ENCODE data around the gene GALNTL6.

The GALNTL6 gene

GRCh38 chr4:172692701-172693100 lies 879.5 kb downstream of the GALNTL6 start:
- Mint-ChIP-seq H3K9me3 (peaks cover 20% of the 10 kb centered on the region), H3K27ac (no peak overlapping the region), H3K4me1 (no peaks in the 10 kb centered on the region), H3K36me3 (ENCODE audit: low read depth) (no peaks in the 10 kb centered on the region), H3K4me3 (no peak overlapping the region), H3K27me3 (ENCODE audit: low read depth, poor library complexity) (no peaks in the 10 kb centered on the region)
- DNase-seq: no peak
- no peak for TF ChIP-seq CTCF (IDR thresholded peaks at IDR 0.05)

DNA sequence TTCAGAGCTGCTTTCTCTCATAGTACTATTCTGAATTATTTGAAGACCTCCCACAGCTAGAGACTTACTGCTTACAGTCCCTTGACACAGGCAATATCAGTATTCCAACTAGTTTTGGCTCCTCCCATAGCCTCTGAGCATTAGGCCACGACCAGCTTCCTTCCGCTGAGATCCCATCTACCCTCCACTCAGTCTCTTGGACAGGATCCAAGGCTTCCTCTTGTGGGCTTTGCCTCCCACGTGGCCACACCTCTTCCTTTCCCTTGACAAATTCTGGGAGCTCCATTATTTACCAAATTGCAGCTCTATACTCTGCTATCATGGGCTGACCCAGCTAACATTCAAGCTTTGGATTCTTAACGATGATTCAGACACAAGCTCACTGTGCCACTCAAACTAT lies 885.1 kb downstream of the GALNTL6 start:
- no peaks in the 10 kb centered on the region for H3K36me3 Mint-ChIP-seq (ENCODE audit: low read depth)
- peaks cover 3% of the 10 kb centered on the region for H3K9me3 Mint-ChIP-seq
- TF ChIP-seq CTCF (IDR thresholded peaks at IDR 0.05): no peak
- H3K4me3 Mint-ChIP-seq: no peak overlapping the region
- no peak for DNase-seq
- H3K27ac Mint-ChIP-seq: no peak overlapping the region
- H3K4me1 Mint-ChIP-seq: no peaks in the 10 kb centered on the region
- no peaks in the 10 kb centered on the region for H3K27me3 Mint-ChIP-seq (ENCODE audit: low read depth, poor library complexity)

DNA sequence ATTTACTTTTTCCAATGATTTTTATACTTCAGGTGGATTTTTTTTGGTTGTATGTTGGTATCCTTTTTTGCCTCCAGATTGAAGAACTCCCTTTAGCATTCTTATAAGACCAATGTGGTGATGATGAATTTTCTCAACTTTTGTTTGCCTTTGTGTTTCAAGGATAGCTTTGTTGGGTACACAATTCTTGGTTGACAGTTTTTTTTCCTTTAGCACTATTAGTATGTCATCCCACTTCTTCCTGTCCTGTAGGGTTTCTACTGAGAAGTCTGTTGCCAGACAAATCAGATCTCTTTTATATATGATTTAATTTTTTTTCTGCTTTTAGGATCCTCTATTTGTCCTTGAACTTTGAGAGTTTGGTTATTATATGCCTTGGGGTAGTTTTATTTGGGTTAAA lies 892.4 kb downstream of the GALNTL6 start:
- no peak for TF ChIP-seq CTCF (IDR thresholded peaks at IDR 0.05)
- Mint-ChIP-seq H3K4me3 (no peak overlapping the region), H3K27ac (no peak overlapping the region), H3K4me1 (peaks cover 9% of the 10 kb centered on the region), H3K27me3 (ENCODE audit: low read depth, poor library complexity) (peaks cover 4% of the 10 kb centered on the region), H3K9me3 (peaks cover 41% of the 10 kb centered on the region), H3K36me3 (ENCODE audit: low read depth) (peaks cover 19% of the 10 kb centered on the region)
- no peak for DNase-seq

GRCh38 chr4:172706000-172706399 lies 892.8 kb downstream of the GALNTL6 start:
- no peak overlapping the region for H3K4me3 Mint-ChIP-seq
- peaks cover 41% of the 10 kb centered on the region for H3K9me3 Mint-ChIP-seq
- peaks cover 19% of the 10 kb centered on the region for H3K36me3 Mint-ChIP-seq (ENCODE audit: low read depth)
- H3K27me3 Mint-ChIP-seq (ENCODE audit: low read depth, poor library complexity): peaks cover 4% of the 10 kb centered on the region
- H3K4me1 Mint-ChIP-seq: peaks cover 9% of the 10 kb centered on the region
- no peak for TF ChIP-seq CTCF (IDR thresholded peaks at IDR 0.05)
- H3K27ac Mint-ChIP-seq: no peak overlapping the region
- no peak for DNase-seq

DNA sequence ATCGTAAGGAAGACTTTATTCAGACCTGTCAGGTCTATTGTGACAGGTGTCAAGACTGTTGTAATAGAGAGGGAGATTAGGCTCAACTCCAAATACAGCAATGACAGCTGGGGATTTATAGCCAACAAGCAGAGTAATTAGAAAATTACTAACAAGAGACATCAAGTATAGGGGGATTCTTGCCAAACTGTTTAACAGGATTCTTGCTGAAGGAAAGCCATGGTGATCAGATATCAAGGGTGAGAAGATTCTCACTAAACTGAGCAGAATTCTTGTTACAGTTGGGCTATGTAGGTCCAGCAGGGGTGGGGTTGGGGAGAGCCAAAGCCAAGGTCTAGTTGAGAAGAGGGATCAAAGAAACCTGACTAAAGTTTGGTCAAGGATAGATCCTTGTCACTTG lies 894.4 kb downstream of the GALNTL6 start:
- Mint-ChIP-seq H3K9me3 (peaks cover 41% of the 10 kb centered on the region), H3K4me3 (no peak overlapping the region), H3K27me3 (ENCODE audit: low read depth, poor library complexity) (peaks cover 4% of the 10 kb centered on the region), H3K4me1 (peaks cover 9% of the 10 kb centered on the region), H3K36me3 (ENCODE audit: low read depth) (peaks cover 19% of the 10 kb centered on the region), H3K27ac (peak overlapping the region; percentile 68)
- no peak for TF ChIP-seq CTCF (IDR thresholded peaks at IDR 0.05)
- DNase-seq: no peak

GRCh38 chr4:172708184-172708583 lies 895.0 kb downstream of the GALNTL6 start:
- peaks cover 41% of the 10 kb centered on the region for H3K9me3 Mint-ChIP-seq
- H3K27ac Mint-ChIP-seq: no peak overlapping the region
- no peak for DNase-seq
- H3K4me3 Mint-ChIP-seq: no peak overlapping the region
- H3K27me3 Mint-ChIP-seq (ENCODE audit: low read depth, poor library complexity): peaks cover 4% of the 10 kb centered on the region
- TF ChIP-seq CTCF (IDR thresholded peaks at IDR 0.05): no peak
- H3K4me1 Mint-ChIP-seq: peaks cover 9% of the 10 kb centered on the region
- peaks cover 19% of the 10 kb centered on the region for H3K36me3 Mint-ChIP-seq (ENCODE audit: low read depth)
